Globus pallidus (tissue), 1 donor: ENCODE results near the gene AP1B1.
A peak's percentile ranks its signal among the peaks of the same experiment; 100 is the strongest.
"Not testable (repeated sequence)": the region's sequence is repeated elsewhere in the genome, so short reads cannot be mapped to it uniquely, and the experiment has no call there.

ENCODE experiments used
- DNase-seq: peaks from one replicate; pipeline ENCODE4 v3.0.0-alpha.2; 2015; ENCODE audit warnings: low spot score

Gene AP1B1

GRCh38 chr22:29386708-29387107 is 1.7 kb downstream of the AP1B1 start:
- DNase-seq, result no peak

DNA sequence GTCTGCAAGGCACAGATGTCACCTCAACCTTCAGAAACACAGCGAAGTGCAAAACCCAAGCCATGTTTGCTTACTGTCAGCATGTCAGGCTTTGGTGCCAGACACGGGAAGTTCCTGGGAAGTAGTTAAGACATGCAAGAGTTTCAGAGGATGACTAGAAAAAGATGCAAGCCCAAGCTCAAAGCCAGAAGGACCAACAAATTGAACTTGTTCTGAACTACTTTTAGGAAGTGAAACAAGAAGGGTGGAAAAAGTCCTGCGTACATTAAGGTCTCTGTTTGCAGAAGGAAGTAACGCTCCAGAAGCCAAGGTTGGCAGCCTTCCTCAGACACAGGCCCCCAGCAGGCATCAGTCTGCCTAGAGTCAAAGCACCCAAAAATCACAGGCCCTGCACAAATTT is 2.6 kb downstream of the AP1B1 start:
- DNase-seq, result peak; percentile 69

DNA sequence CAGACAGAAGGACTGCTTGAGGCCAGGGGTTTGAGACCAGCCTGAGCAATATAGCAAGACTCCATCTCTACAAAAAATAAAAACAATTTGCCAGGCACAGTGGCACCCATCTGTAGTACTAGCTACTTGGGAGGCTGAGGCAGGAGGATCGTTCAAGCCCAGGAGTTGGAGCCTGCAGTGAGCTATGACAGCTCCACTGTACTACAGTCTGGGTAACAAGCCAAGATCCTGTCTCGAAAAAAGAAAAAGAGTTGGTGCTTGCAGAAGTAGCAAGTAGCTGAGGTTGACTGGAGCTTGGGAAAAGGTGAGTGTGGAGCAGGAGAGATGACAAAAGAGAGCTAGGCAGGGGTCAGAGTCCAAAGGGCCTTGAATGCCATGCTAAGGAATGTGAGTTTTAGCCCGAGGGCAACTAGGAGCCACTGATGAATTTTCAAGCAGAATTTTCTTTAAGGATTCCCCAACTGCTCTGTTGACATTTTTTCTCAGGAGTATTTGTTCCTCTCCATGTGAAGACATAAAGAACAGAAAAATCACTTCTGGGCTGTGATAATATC is 3.1 kb downstream of the AP1B1 start:
- DNase-seq, result no peak

- DNase-seq, result no peak
Observed at GRCh38 chr22:29383740-29384139, 4.6 kb downstream of the AP1B1 start.

GRCh38 chr22:29382580-29383302 is 5.6 kb downstream of the AP1B1 start:
- no peak for DNase-seq

GRCh38 chr22:29380856-29381255 is 7.5 kb downstream of the AP1B1 start:
- DNase-seq, result no peak

DNA sequence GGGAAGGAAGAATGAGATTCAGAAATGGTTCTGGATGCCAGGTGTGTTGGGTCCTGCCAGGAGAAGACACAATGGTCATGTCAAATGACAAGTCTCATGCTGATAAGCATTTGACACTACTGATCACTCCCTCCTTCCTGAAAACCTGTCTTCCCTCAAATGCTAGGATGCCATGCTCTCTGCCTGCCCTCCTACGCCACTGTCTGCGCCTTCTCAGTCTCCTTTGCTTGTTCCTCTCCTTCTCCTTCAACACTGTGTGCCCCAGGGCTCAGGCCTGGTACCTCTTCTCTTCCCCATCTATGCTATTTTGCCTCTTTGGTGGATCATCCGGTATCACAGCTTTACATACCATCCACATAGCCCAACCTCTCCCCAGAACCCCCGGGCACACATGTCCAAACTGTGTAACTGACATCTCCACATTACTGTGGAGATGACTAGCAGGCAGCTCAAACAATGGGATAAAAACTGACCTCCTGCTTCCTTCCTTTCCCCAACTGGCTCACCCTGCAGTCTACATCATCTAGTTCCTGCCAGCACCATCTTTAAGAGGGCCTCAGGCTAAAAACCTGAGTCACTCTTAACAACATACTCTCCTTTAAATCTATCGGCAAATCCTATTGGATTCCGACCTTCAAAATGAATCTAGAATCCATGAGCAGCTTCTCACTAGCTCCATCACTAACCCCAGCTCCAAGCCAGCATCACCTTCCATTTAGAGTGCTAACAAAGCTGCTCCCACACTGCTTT is 8.2 kb downstream of the AP1B1 start:
- no peak for DNase-seq

- DNase-seq, result no peak
Observed at GRCh38 chr22:29379258-29379657, 9.1 kb downstream of the AP1B1 start.

DNA sequence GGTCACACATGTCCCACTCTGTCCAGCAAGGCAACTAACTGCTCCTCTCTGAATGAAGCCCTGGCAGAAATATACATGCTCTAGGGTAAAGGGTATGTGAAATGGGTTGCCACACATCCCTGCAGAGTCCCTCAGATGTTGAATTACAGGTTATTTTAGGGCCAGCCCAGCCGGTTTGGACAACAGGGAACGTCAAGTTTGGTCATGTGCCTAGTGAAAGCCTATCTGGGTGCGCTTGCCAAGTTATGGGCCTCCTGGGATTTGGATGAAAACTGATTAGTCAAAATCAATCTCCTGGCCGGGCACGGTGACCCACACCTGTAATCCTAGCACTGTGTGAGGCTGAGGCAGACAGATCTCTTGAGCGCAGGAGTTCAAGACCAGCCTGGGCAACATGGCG is 10.4 kb downstream of the AP1B1 start:
- no peak for DNase-seq

DNA sequence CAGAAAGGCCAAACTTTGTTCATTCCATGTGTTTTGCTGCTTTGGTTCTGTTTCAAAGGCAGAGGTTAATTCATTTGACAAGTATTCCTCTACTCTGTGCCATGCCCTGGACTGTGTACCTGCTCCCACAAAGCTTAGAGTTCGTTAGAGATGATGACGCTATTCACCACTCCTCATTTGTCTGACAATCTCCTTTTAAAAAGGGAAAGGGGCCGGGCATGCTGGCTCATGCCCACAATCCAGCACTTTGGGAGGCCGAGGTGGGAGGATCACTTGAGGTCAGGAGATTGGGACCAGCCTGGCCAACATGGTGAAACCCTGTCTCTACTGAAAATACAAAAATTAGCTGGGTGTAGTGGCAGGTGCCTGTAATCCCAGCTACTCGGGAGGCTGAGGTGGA is 11.7 kb downstream of the AP1B1 start:
- not testable (repeated sequence) for DNase-seq

DNA sequence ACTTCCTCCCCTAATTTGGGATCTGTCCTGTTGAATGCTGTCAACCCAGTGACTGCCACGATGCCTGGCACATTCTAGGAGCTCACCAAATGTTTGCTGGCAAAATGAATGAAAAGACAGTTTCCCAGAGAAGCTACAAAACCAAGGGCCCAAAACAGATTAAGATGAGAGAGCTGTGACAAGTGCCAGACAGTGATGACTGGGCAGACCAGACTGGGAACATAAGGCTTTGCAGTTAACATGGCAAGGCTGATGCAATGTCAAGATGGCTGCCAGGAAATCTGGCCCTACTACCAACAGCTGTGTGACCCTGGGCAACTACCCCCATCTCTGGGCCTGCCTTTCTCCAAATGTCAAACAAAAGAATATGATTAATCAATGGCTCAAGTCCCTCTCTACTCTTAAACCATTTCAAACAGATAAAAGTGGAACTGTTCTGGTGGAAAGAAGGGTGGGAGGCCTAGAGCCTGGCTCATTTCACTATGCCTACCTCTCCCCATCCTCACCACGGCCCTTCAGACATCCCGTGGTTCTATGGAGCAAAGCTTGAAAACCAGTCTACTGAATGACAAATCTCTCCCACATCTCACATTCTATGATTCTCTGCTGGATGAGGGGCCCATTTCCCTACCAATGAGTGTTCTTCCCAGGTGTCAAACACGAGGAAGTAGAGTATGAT is 12.8 kb downstream of the AP1B1 start:
- no peak for DNase-seq

- DNase-seq, result not testable (repeated sequence)
Observed at GRCh38 chr22:29374806-29375205, 13.6 kb downstream of the AP1B1 start.

- no peak for DNase-seq
Observed at GRCh38 chr22:29374401-29374800, 14.0 kb downstream of the AP1B1 start.

DNA sequence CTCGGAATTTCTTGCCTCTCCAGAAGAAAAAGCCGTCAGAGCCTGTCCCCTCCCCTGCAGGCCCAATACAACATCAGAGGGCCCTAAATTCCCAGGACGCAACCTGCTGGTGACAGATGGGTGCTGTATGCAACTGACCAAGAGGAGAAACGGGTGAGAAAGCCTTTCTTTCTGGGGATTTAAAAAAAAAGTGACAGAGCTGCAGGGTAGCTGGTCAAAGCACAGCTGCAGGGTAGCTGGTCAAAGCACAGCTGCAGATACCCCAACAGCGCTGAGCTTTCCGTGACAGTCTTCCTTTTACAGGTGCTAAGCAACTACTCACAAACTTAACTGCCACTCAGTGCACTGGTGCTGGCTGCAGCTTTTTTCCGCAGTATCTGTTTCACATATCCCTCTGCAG is 17.8 kb downstream of the AP1B1 start:
- DNase-seq, result no peak

GRCh38 chr22:29369460-29369859 is 18.9 kb downstream of the AP1B1 start:
- DNase-seq, result peak; percentile 66

- DNase-seq, result no peak
Observed at GRCh38 chr22:29359469-29359868, 28.9 kb downstream of the AP1B1 start.

- not testable (repeated sequence) for DNase-seq
Observed at GRCh38 chr22:29357193-29357890, 31.0 kb downstream of the AP1B1 start.

- no peak for DNase-seq
Observed at GRCh38 chr22:29353860-29354259, 34.5 kb downstream of the AP1B1 start.

DNA sequence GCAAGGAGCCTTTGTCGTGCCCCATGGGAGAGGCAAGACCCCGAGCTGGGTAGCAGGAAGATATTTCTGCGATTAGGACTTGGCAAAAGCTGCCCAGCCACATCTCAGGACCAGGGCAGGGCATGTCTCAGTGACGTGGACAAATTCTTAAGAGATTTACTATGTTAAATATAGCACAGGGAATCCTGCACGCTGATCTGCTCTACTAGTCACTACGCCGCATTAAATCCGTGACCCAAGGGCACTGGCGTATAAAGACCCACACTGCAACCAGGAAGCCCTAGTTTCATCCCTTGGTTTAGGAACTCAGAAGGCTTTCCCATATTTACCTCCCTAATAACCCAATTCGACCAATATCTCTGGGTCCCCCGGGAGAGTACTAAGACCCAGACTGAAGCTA is 35.1 kb downstream of the AP1B1 start:
- no peak for DNase-seq

- DNase-seq, result no peak
Observed at GRCh38 chr22:29352778-29353177, 35.6 kb downstream of the AP1B1 start.

- no peak for DNase-seq
Observed at GRCh38 chr22:29351891-29352290, 36.5 kb downstream of the AP1B1 start.

- no peak for DNase-seq
Observed at GRCh38 chr22:29351042-29351441, 37.3 kb downstream of the AP1B1 start.
